Esophagus squamous epithelium (tissue), 5 donors: Measurements from ENCODE around the gene COL8A2. TPM values are rescaled to one million over a fixed set of nuclear protein-coding genes. Genes with fewer than 3 reads are reported as not detected.

Experiments used
- DNase-seq: peaks from one replicate; lab custom pipeline; 2025; lab: John Stamatoyannopoulos, UW
- H3K27ac ChIP-seq, 4 donors: fragments of 200-600 bp; sonication (generic); one replicate each; pipeline ENCODE4 v1.5.1; 2016 to 2019; ENCODE audit warnings: mild to moderate bottlenecking in 1 of 4
- H3K27me3 ChIP-seq, 4 donors: fragments of 200-600 bp; sonication (generic); 1 replicate in 3 of 4; 2 replicates in 1 of 4; pipeline versions ENCODE4 v1.5.1 to v1.6.0; 2017 to 2021; ENCODE audit warnings: antibody characterized with exemption in 1 of 4
- H3K36me3 ChIP-seq, 3 donors: fragments of 200-600 bp; sonication (generic); one replicate each; pipeline ENCODE4 v1.5.1; 2016 to 2019
- H3K4me1 ChIP-seq, 3 donors: fragments of 200-600 bp; sonication (generic); one replicate each; pipeline ENCODE4 v1.5.1; 2017 to 2019
- H3K4me3 ChIP-seq, 4 donors: fragments of 200-600 bp; sonication (generic); 1 replicate in 3 of 4; 2 replicates in 1 of 4; pipeline ENCODE4 v1.5.1; 2016 to 2019; ENCODE audit warnings: mild to moderate bottlenecking in 2 of 4, moderate library complexity in 1 of 4
- H3K9me3 ChIP-seq, 3 donors: fragments of 200-600 bp; sonication (generic); one replicate each; pipeline ENCODE4 v1.5.1; 2016 to 2019
- CTCF ChIP-seq, 6 experiments: fragments of 450-650 bp in 4 of 6; fragments of 200-600 bp in 2 of 6; sonication (generic) in 2 of 6; IDR thresholded peaks; one replicate each; pipeline ENCODE4 v1.5.1; 2016 to 2019; ENCODE audit warnings: antibody characterized with exemption in 6 of 6, mild to moderate bottlenecking in 4 of 6, moderate library complexity in 4 of 6
- POLR2A ChIP-seq, 4 donors: fragments of 450-650 bp; IDR thresholded peaks; one replicate each; pipeline ENCODE4 v1.6.1; 2017; ENCODE audit warnings: antibody characterized with exemption in 4 of 4, mild to moderate bottlenecking in 4 of 4, moderate library complexity in 3 of 4
- whole genome bisulfite sequencing, 2 donors: methylation state at CpG; one replicate each; pipeline ENCODE4 v1.1.5; 2018; 5-methylcytosine and 5-hydroxymethylcytosine counted together
- intact Hi-C: fragments of 100-400 bp; cut with DNase I; formaldehyde crosslinking; loops from one replicate; pipeline ENCODE4 v1.15.0; 2022
- total RNA-seq, 4 donors: library from RNA; depleted of rRNA; stranded (reverse); fragments of >200 nt; gene quantifications; one replicate each; pipeline ENCODE4 v1.1.0, GENCODE V29; 2016
- donor health status: DM: yes; HTN: yes; CAD: no.

Gene COL8A2
- total RNA-seq, 4 donors from 2014 or later, result 4.0 to 7.4 (median 5.1) TPM

GRCh38 chr1:36088577-36089392, 36.2 kb downstream of the COL8A2 start, which contains the start of gene ADPRS:
ADPRS (plus strand) TSS chr1:36088892; CDS start chr1:36088905, 13 bp downstream.
- Histone ChIP-seq H3K27me3 (peaks cover 0 to 15% (median 1%) of the 10 kb centered on the region in 4 donors), H3K4me1 (peaks cover 21 to 61% (median 25%) of the 10 kb centered on the region in 3 donors), H3K4me3 (peak within 1 kb of the TSS; percentile 71 to 95 (median 84)), H3K36me3 (peaks cover 10 to 33% (median 24%) of the 10 kb centered on the region in 3 donors), H3K9me3 (no peaks in the 10 kb centered on the region), H3K27ac (peak within 1 kb of the TSS; percentile 87 to 94 (median 90))
- WGBS, 2 donors, result 0% methylated on average over 13 to 16 of the region's 84 CpGs
- peak; percentile 30 for DNase-seq
- TF ChIP-seq CTCF (IDR thresholded peaks at IDR 0.05), result peak; percentile 97 to 100 (median 99)
- peak in 3 of 4 donors; percentile 76 to 94 (median 91) for TF ChIP-seq POLR2A (IDR thresholded peaks at IDR 0.05)
- intact Hi-C loops, result no loop called here

GRCh38 chr1:36088265-36088576, 36.8 kb downstream of the COL8A2 start:
- Histone ChIP-seq H3K4me1 (peaks cover 21 to 59% (median 28%) of the 10 kb centered on the region in 3 donors), H3K9me3 (no peaks in the 10 kb centered on the region), H3K27ac (peak overlapping the region; percentile 87 to 94 (median 90)), H3K27me3 (peaks cover 0 to 20% (median 1%) of the 10 kb centered on the region in 4 donors), H3K4me3 (peak overlapping the region; percentile 71 to 95 (median 84)), H3K36me3 (peaks cover 4 to 27% (median 18%) of the 10 kb centered on the region in 3 donors)
- no peak for DNase-seq
- 63 to 94% methylated on average over 2 of the region's 8 CpGs for WGBS, 2 donors
- intact Hi-C loops, result no loop called here
- no peak for TF ChIP-seq CTCF (IDR thresholded peaks at IDR 0.05)
- TF ChIP-seq POLR2A (IDR thresholded peaks at IDR 0.05), result no peak

GRCh38 chr1:36087233-36088123, 37.5 kb downstream of the COL8A2 start:
- 100% methylated on average over 9 of the region's 31 CpGs; no CpG with 5 or more reads in 1 of the 2 donors for WGBS, 2 donors
- intact Hi-C loops, result no loop called here
- H3K4me3 ChIP-seq, result no peak overlapping the region
- no peaks in the 10 kb centered on the region for H3K9me3 ChIP-seq
- H3K27ac ChIP-seq, result no peak overlapping the region
- H3K36me3 ChIP-seq, result peaks cover 0 to 20% (median 11%) of the 10 kb centered on the region in 3 donors
- no peak for DNase-seq
- H3K4me1 ChIP-seq, result peaks cover 21 to 53% (median 28%) of the 10 kb centered on the region in 3 donors
- peaks cover 0 to 20% (median 1%) of the 10 kb centered on the region in 4 donors for H3K27me3 ChIP-seq
- TF ChIP-seq CTCF (IDR thresholded peaks at IDR 0.05) (no peak), POLR2A (IDR thresholded peaks at IDR 0.05) (no peak)

GRCh38 chr1:36086529-36087232, 38.3 kb downstream of the COL8A2 start:
- Histone ChIP-seq H3K9me3 (no peaks in the 10 kb centered on the region), H3K27ac (no peak overlapping the region), H3K4me3 (no peak overlapping the region), H3K4me1 (peaks cover 21 to 50% (median 28%) of the 10 kb centered on the region in 3 donors), H3K27me3 (peaks cover 0 to 20% (median 1%) of the 10 kb centered on the region in 4 donors), H3K36me3 (peaks cover 0 to 12% (median 3%) of the 10 kb centered on the region in 3 donors)
- intact Hi-C loops, result no loop called here
- WGBS, 2 donors, result 92% methylated on average over 9 of the region's 12 CpGs; no CpG with 5 or more reads in 1 of the 2 donors
- no peak for DNase-seq
- TF ChIP-seq POLR2A (IDR thresholded peaks at IDR 0.05) (no peak), CTCF (IDR thresholded peaks at IDR 0.05) (no peak)
